GM12878 (cell line): ENCODE results near the gene FBXW7. TPM values are rescaled to one million over a fixed set of nuclear protein-coding genes. Genes with fewer than 3 reads are reported as not detected.

Experiments used
- ATAC-seq: fragments of 200-7000 bp; cut with Tn5 transposase; 3 replicates; pipeline ENCODE4 v1.9.1; 2020; ENCODE audit warnings: mild to moderate bottlenecking, moderate library complexity
- BruUV-seq: library from RNA; stranded (reverse); fragments of 400-500 nt; replicated peaks from 2 replicates; lab custom pipeline; 2021; lab: Mats Ljungman, UMichigan
- CTCF ChIA-PET: fragments of 300-600 bp; sonication (Branson Sonifier 250); formaldehyde crosslinking; extraction: SDS; loops from one replicate; lab custom pipeline; 2021; ENCODE audit warnings: inconsistent platforms; lab: Yijun Ruan, JAX
- POLR2A ChIA-PET: fragments of 350-600 bp; formaldehyde crosslinking; extraction: SDS; loops from one replicate; lab custom pipeline; 2021; ENCODE audit warnings: inconsistent platforms; lab: Charles Lee
- RAD21 ChIA-PET: fragments of 300-600 bp; sonication (Branson Sonifier 250); formaldehyde crosslinking; loops from one replicate; lab custom pipeline; 2023; ENCODE audit warnings: antibody characterized with exemption; ENCODE audit not compliant: unreplicated experiment; lab: Charles Lee
- SMC1A ChIA-PET: fragments of 300-600 bp; sonication (Branson Sonifier 250); formaldehyde crosslinking; loops from one replicate; lab custom pipeline; 2023; ENCODE audit not compliant: unreplicated experiment, uncharacterized antibody; lab: Charles Lee
- DNase-seq: peaks from one replicate; pipeline ENCODE4 v3.0.0-alpha.2; 2011; ENCODE audit warnings: low read depth, low spot score
- FAIRE-seq: peaks from 3 replicates; lab custom pipeline; 2011; peaks lifted over from hg19 to GRCh38; lab: Jason Lieb, UNC
- H2AFZ ChIP-seq: 2 replicates; pipeline ENCODE4 v1.6.0; 2011; ENCODE audit warnings: low read depth, low read length, control low read depth; ENCODE audit not compliant: control insufficient read depth
- H3K27ac ChIP-seq: 2 replicates; pipeline ENCODE4 v1.5.1; 2011; ENCODE audit warnings: control low read depth; ENCODE audit not compliant: control insufficient read depth, insufficient read depth
- H3K27me3 ChIP-seq, 2 experiments: replicated peaks in 1 of 2; 2 replicates each; pipeline versions ENCODE4 v1.6.0 to v1.6.1; 2011; ENCODE audit warnings: low read length in 1 of 2; ENCODE audit not compliant: control insufficient read depth in 2 of 2, insufficient read depth in 2 of 2
- H3K36me3 ChIP-seq, 2 experiments: 2 replicates each; pipeline ENCODE4 v1.5.1; 2011; ENCODE audit warnings: low read length in 1 of 2; ENCODE audit not compliant: control insufficient read depth in 2 of 2, insufficient read depth in 2 of 2
- H3K4me1 ChIP-seq: 2 replicates; pipeline ENCODE4 v1.6.1; 2011; ENCODE audit warnings: mild to moderate bottlenecking, low read length, moderate library complexity, mixed read lengths; ENCODE audit not compliant: control insufficient read depth, insufficient read depth
- H3K4me2 ChIP-seq: 2 replicates; pipeline ENCODE4 v1.6.0; 2011; ENCODE audit warnings: control low read depth; ENCODE audit not compliant: control insufficient read depth, insufficient read depth
- H3K4me3 ChIP-seq: fragments of 200-600 bp; sonication (generic); 2 replicates; pipeline ENCODE4 v1.5.1; 2016
- H3K79me2 ChIP-seq: 2 replicates; pipeline ENCODE4 v1.6.0; 2011; ENCODE audit warnings: low read length; ENCODE audit not compliant: control insufficient read depth, insufficient read depth
- H3K9ac ChIP-seq: 2 replicates; pipeline ENCODE4 v1.8.0; 2011; ENCODE audit warnings: low read length, control low read depth, mixed read lengths; ENCODE audit not compliant: control insufficient read depth, insufficient read depth
- H3K9me3 ChIP-seq: replicated peaks from 3 replicates; pipeline ENCODE4 v1.5.1; 2011; ENCODE audit warnings: mild to moderate bottlenecking, low read length; ENCODE audit not compliant: control insufficient read depth, insufficient read depth
- H4K20me1 ChIP-seq: 2 replicates; pipeline ENCODE4 v1.6.0; 2011; ENCODE audit not compliant: control insufficient read depth, insufficient read depth
- CREM ChIP-seq: IDR thresholded peaks from 2 replicates; pipeline ENCODE4 v1.6.1; 2014; ENCODE audit warnings: antibody characterized with exemption, low read depth
- CTCF ChIP-seq, 3 experiments: IDR thresholded peaks in 2 of 3; conservative IDR thresholded peaks in 1 of 3; 2 replicates each; pipeline ENCODE4 v1.5.1; 2011; ENCODE audit warnings: low read depth in 3 of 3, low read length in 3 of 3, mild to moderate bottlenecking in 3 of 3, control low read depth in 2 of 3, moderate library complexity in 2 of 3, inconsistent platforms in 1 of 3, mixed read lengths in 1 of 3; ENCODE audit not compliant: control insufficient read depth in 2 of 3, insufficient read depth in 1 of 3; ENCODE audit errors: extremely low read depth in 1 of 3
- MYB ChIP-seq: fragments of 150-350 bp; IDR thresholded peaks from 2 replicates; pipeline ENCODE4 v1.6.1; 2014; ENCODE audit warnings: mild to moderate bottlenecking, low read depth, low read length, borderline replicate concordance
- RAD21 ChIP-seq: IDR thresholded peaks from 2 replicates; pipeline ENCODE4 v1.6.1; 2011; ENCODE audit warnings: mild to moderate bottlenecking, low read depth, low read length, moderate library complexity; ENCODE audit not compliant: insufficient read depth
- SP1 ChIP-seq: IDR thresholded peaks from one replicate; pipeline ENCODE4 v1.6.1; 2011; ENCODE audit warnings: low read depth, low read length
- WGBS: methylation state at CpG from one replicate; pipeline ENCODE4 v1.1.6; 2016; ENCODE audit warnings: low lambda C conversion rate; ENCODE audit not compliant: insufficient replicate concordance, insufficient coverage; ENCODE audit errors: missing lambda C conversion rate; 5-methylcytosine and 5-hydroxymethylcytosine counted together
- in situ Hi-C: fragments of 300-500 bp; cut with MboI; formaldehyde crosslinking; loops from 9 replicates; pipeline ENCODE4 v1.14.3; 2018; ENCODE audit warnings: mixed read lengths
- intact Hi-C: fragments of 100-400 bp; cut with micrococcal nuclease; formaldehyde crosslinking; loops from one replicate; pipeline ENCODE4 v1.14.2; 2022; ENCODE audit not compliant: unreplicated experiment
- polyA plus RNA-seq, 11 experiments: library from polyadenylated mRNA; depleted of rRNA in 4 of 11; unstranded in 6 of 11; stranded (reverse) in 5 of 11; fragments of >200 nt; fragmentation: Nextera tagmentation in 4 of 11; fragmentation: Illumina TruSeq in 1 of 11; extraction: Ambion mirVana in 4 of 11; extraction: Trizol in 1 of 11; gene quantifications; 1 replicate in 1 of 11; 2 replicates in 10 of 11; pipeline versions ENCODE4 v1.2.1 to v1.2.3, GENCODE V29; 2011 to 2016; ENCODE audit warnings: inconsistent platforms in 2 of 11, missing spikeins in 2 of 11, low read depth in 1 of 11
- total RNA-seq, 4 experiments: library from RNA; depleted of rRNA in 3 of 4; stranded (reverse); fragments of >200 nt in 3 of 4; fragmentation: Illumina TruSeq in 1 of 4; extraction: Trizol in 1 of 4; gene quantifications; 2 replicates each; pipeline versions ENCODE4 v1.2.1 to v1.2.3, GENCODE V29; 2013 to 2021

The FBXW7 gene
- total and polyA plus RNA-seq, 10 of the 15 experiments (the other 5 are each of a cell fraction or from before 2014, with no cell fraction given): 35.8 to 118 (median 47.2) TPM

- TF ChIP-seq MYB (no peak), CREM (no peak)
- TF ChIP-seq, all 136 proteins: peak for 0
Observed at GRCh38 chr4:152389359-152389758, 146.5 kb downstream of the FBXW7 start (continued).

DNA sequence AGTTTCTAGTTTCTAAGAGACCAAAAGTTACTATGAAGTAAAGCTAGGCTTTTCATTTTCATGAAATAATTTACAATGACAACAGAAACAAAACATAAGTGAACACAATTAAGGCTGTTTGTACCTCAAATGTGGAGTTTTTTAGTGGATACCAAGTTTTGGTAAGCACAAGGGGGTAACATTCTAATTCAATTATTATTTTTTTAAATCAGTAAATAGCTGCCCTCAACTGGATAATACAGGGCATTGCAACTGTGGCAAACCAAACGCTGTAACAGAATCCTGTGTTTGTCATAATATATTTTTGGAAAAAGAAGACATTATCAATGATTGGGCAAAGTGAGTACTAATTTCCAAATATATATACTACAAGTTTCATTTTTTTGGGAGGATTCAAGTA lies 150.3 kb downstream of the FBXW7 start:
- SMC1A ChIA-PET: interaction anchor here (0.8 to 1.6 kb wide), 13 partner anchors 8 to 565 kb away, joined by 3 to 7 read pairs (median 4); no protein-coding TSS in a partner anchor
- Histone ChIP-seq H3K27me3 (no peaks in the 10 kb centered on the region), H3K36me3 (no peaks in the 10 kb centered on the region), H4K20me1 (no peaks in the 10 kb centered on the region), H3K9ac (no peak overlapping the region), H2AFZ (no peak overlapping the region), H3K4me1 (no peaks in the 10 kb centered on the region), H3K79me2 (peaks cover 27% of the 10 kb centered on the region), H3K4me3 (no peak overlapping the region), H3K4me2 (no peak overlapping the region), H3K27ac (no peak overlapping the region), H3K9me3 (no peaks in the 10 kb centered on the region; the same call in 2 of the 3 replicates)
- DNase-seq (no peak), ATAC-seq (peak; percentile 57), FAIRE-seq (no peak)
- BruUV-seq: no TSS peak
- 32% methylated on average over 1 of the region's 1 CpG for WGBS
- intact Hi-C loops (loop anchor here (10.0 kb wide), 1 partner anchor 1021 kb away; no protein-coding TSS in a partner anchor), in situ Hi-C loops (no loop called here)
- TF ChIP-seq RAD21 (peak; percentile 57), CTCF (IDR thresholded peaks at IDR 0.05 in 2 of 3, conservative IDR thresholded peaks at IDR 0.05 in 1 of 3; ENCODE audit: control insufficient read depth in 2 of 3, extremely low read depth in 1 of 3, insufficient read depth in 1 of 3, low read depth in 3 of 3, low read length in 3 of 3) (peak; percentile 39 to 48 (median 42)), SP1 (no peak)
- RAD21 ChIA-PET: interaction anchor here (0.7 to 1.6 kb wide), 6 partner anchors 11 to 393 kb away, joined by 3 to 7 read pairs (median 3); no protein-coding TSS in a partner anchor
- CTCF ChIA-PET: interaction anchor here (0.7 to 3.2 kb wide), 16 partner anchors 8 to 742 kb away, joined by 3 to 20 read pairs (median 4); no protein-coding TSS in a partner anchor
- POLR2A ChIA-PET: no interaction called here
